Neural cell (in vitro differentiated cells): ENCODE measurements around the gene CDH19. TPM values are rescaled to one million over a fixed set of nuclear protein-coding genes. Genes with fewer than 3 reads are reported as not detected.

ENCODE experiments used
- H2AFZ ChIP-seq: fragments of 200-600, 300-800 bp; sonication (generic), shearing (Covaris generic); 2 replicates; pipeline ENCODE4 v1.6.0; 2014; ENCODE audit warnings: low read depth, mild to moderate bottlenecking, antibody characterized with exemption, low read length, moderate library complexity
- H3F3A ChIP-seq: fragments of 200-600 bp; shearing (Covaris generic); 2 replicates; pipeline ENCODE4 v1.6.1; 2016; ENCODE audit warnings: mild to moderate bottlenecking, moderate library complexity, mixed read lengths, antibody characterized with exemption, low read length; ENCODE audit not compliant: insufficient read depth, poor library complexity, severe bottlenecking
- H3K27ac ChIP-seq: fragments of 200-600, 300-800 bp; sonication (generic), shearing (Covaris generic); 2 replicates; pipeline ENCODE4 v1.5.1; 2014; ENCODE audit warnings: mild to moderate bottlenecking, low read length, moderate library complexity
- H3K27me3 ChIP-seq: fragments of 300-800, 200-600 bp; sonication (generic), shearing (Covaris generic); 2 replicates; pipeline ENCODE4 v1.6.0; 2014; ENCODE audit warnings: mild to moderate bottlenecking, low read depth, low read length, moderate library complexity; ENCODE audit not compliant: insufficient read depth
- H3K36me3 ChIP-seq: fragments of 300-800, 200-600 bp; sonication (generic), shearing (Covaris generic); 2 replicates; pipeline ENCODE4 v1.5.1; 2014; ENCODE audit warnings: mild to moderate bottlenecking, antibody characterized with exemption, low read length, moderate library complexity; ENCODE audit not compliant: insufficient read depth
- H3K4me2 ChIP-seq: fragments of 300-800, 200-600 bp; sonication (generic), shearing (Covaris generic); 2 replicates; pipeline ENCODE4 v1.6.0; 2014; ENCODE audit warnings: mild to moderate bottlenecking, low read length
- H3K4me3 ChIP-seq: fragments of 300-800, 200-600 bp; sonication (generic), shearing (Covaris generic); 2 replicates; pipeline ENCODE4 v1.5.1; 2014; ENCODE audit warnings: mild to moderate bottlenecking, low read length, moderate library complexity
- H3K79me2 ChIP-seq: fragments of 200-600 bp; shearing (Covaris generic); replicated peaks from 2 replicates; pipeline ENCODE4 v1.6.0; 2014; ENCODE audit warnings: mild to moderate bottlenecking, low read length, moderate library complexity; ENCODE audit not compliant: insufficient read depth
- H3K9ac ChIP-seq: fragments of 300-800, 200-600 bp; sonication (generic), shearing (Covaris generic); 2 replicates; pipeline ENCODE4 v1.6.1; 2016; ENCODE audit warnings: mild to moderate bottlenecking, low read length, mixed read lengths
- H3K9me2 ChIP-seq: fragments of 200-600 bp; shearing (Covaris generic); 2 replicates; pipeline ENCODE4 v1.6.1; 2016; ENCODE audit warnings: mild to moderate bottlenecking, low read length, mixed read lengths; ENCODE audit not compliant: insufficient read depth
- H3K9me3 ChIP-seq: fragments of 200-600, 300-800 bp; sonication (generic), shearing (Covaris generic); 2 replicates; pipeline ENCODE4 v1.6.1; 2016; ENCODE audit warnings: mild to moderate bottlenecking, mixed run types, low read length, moderate library complexity, mixed read lengths
- H4K20me1 ChIP-seq: fragments of 200-600 bp; shearing (Covaris generic); 2 replicates; pipeline ENCODE4 v1.6.1; 2016; ENCODE audit warnings: mild to moderate bottlenecking, mixed run types; ENCODE audit not compliant: insufficient read depth
- CTCF ChIP-seq: fragments of 450-650 bp; IDR thresholded peaks from 2 replicates; pipeline ENCODE4 v1.5.1; 2014; ENCODE audit warnings: antibody characterized with exemption, mild to moderate bottlenecking, moderate library complexity; ENCODE audit not compliant: poor library complexity, severe bottlenecking
- EP300 ChIP-seq: fragments of 450-650 bp; conservative IDR thresholded peaks from 2 replicates; pipeline ENCODE4 v1.6.1; 2014; ENCODE audit warnings: antibody characterized with exemption, mild to moderate bottlenecking, moderate library complexity; ENCODE audit not compliant: poor library complexity, severe bottlenecking
- EZH2 ChIP-seq: fragments of 200-600, 300-800 bp; shearing (Covaris generic), sonication (generic); IDR thresholded peaks from 2 replicates; pipeline ENCODE4 v1.6.1; 2014; ENCODE audit warnings: antibody characterized with exemption, low read length, borderline replicate concordance, mild to moderate bottlenecking; ENCODE audit not compliant: insufficient read depth, poor library complexity, severe bottlenecking
- MXI1 ChIP-seq: fragments of 450-650 bp; conservative IDR thresholded peaks from 2 replicates; pipeline ENCODE4 v1.6.1; 2014; ENCODE audit warnings: antibody characterized with exemption, mild to moderate bottlenecking; ENCODE audit not compliant: poor library complexity, severe bottlenecking
- POLR2AphosphoS5 ChIP-seq: IDR thresholded peaks from 2 replicates; pipeline ENCODE4 v1.6.1; 2012
- RAD21 ChIP-seq: fragments of 450-650 bp; conservative IDR thresholded peaks from 2 replicates; pipeline ENCODE4 v1.6.1; 2014; ENCODE audit warnings: antibody characterized with exemption, mild to moderate bottlenecking, moderate library complexity
- REST ChIP-seq: IDR thresholded peaks from 2 replicates; pipeline ENCODE4 v1.6.1; 2012; ENCODE audit warnings: borderline replicate concordance
- SMC3 ChIP-seq: fragments of 450-650 bp; conservative IDR thresholded peaks from 2 replicates; pipeline ENCODE4 v1.6.1; 2014; ENCODE audit warnings: antibody characterized with exemption, mild to moderate bottlenecking, moderate library complexity; ENCODE audit not compliant: poor library complexity
- TAF1 ChIP-seq: IDR thresholded peaks from 2 replicates; pipeline ENCODE4 v1.6.1; 2012; ENCODE audit warnings: low read depth
- polyA plus RNA-seq: library from polyadenylated mRNA; depleted of rRNA; stranded (reverse); fragments of >200 nt; gene quantifications from 2 replicates; pipeline ENCODE4 v1.2.3, GENCODE V29; 2014

Gene CDH19
- polyA plus RNA-seq, 1 donor from 2014 or later = 0.11 TPM

- H3K9ac ChIP-seq = no peak overlapping the region
- no peak overlapping the region for H2AFZ ChIP-seq
- TF ChIP-seq EZH2 = no peak
- TF ChIP-seq TAF1 = no peak
- TF ChIP-seq RAD21 = no peak
- TF ChIP-seq REST = no peak
- no peak for TF ChIP-seq MXI1
- TF ChIP-seq SMC3 = no peak
- TF ChIP-seq EP300 = no peak
- no peak for TF ChIP-seq CTCF
- no peak for TF ChIP-seq POLR2AphosphoS5
- no peaks in the 10 kb centered on the region for H3K27me3 ChIP-seq
- no peaks in the 10 kb centered on the region for H3K9me3 ChIP-seq
- no peak overlapping the region for H3K27ac ChIP-seq
- no peaks in the 10 kb centered on the region for H3F3A ChIP-seq
- no peaks in the 10 kb centered on the region for H3K79me2 ChIP-seq
- no peaks in the 10 kb centered on the region for H3K36me3 ChIP-seq
- H3K9me2 ChIP-seq = no peaks in the 10 kb centered on the region
- H4K20me1 ChIP-seq = no peaks in the 10 kb centered on the region
- H3K4me2 ChIP-seq = no peak overlapping the region
- H3K4me3 ChIP-seq = no peak overlapping the region
Measured at GRCh38 chr18:66646609-66647008, 42.7 kb upstream of the CDH19 start.

- Histone ChIP-seq H3K79me2 (no peaks in the 10 kb centered on the region), H2AFZ (no peak overlapping the region), H3K9ac (no peak overlapping the region), H3K27ac (no peak overlapping the region), H3K27me3 (no peaks in the 10 kb centered on the region), H3K36me3 (no peaks in the 10 kb centered on the region), H3F3A (no peaks in the 10 kb centered on the region), H3K9me3 (no peaks in the 10 kb centered on the region), H3K4me3 (no peak overlapping the region), H4K20me1 (no peaks in the 10 kb centered on the region), H3K9me2 (no peaks in the 10 kb centered on the region), H3K4me2 (no peak overlapping the region)
- TF ChIP-seq SMC3 (no peak), MXI1 (no peak), RAD21 (no peak), TAF1 (no peak), CTCF (no peak), POLR2AphosphoS5 (no peak), EZH2 (no peak), EP300 (no peak), REST (no peak)
Measured at GRCh38 chr18:66645983-66646382, 42.1 kb upstream of the CDH19 start.
